HG03139 (cell line): ENCODE measurements around the gene RNF166.

ENCODE experiments used
- ATAC-seq: cut with Tn5 transposase; IDR thresholded peaks from one replicate; pipeline ENCODE4 v1.9.1; 2021; ENCODE audit not compliant: unreplicated experiment

RNF166 gene

DNA sequence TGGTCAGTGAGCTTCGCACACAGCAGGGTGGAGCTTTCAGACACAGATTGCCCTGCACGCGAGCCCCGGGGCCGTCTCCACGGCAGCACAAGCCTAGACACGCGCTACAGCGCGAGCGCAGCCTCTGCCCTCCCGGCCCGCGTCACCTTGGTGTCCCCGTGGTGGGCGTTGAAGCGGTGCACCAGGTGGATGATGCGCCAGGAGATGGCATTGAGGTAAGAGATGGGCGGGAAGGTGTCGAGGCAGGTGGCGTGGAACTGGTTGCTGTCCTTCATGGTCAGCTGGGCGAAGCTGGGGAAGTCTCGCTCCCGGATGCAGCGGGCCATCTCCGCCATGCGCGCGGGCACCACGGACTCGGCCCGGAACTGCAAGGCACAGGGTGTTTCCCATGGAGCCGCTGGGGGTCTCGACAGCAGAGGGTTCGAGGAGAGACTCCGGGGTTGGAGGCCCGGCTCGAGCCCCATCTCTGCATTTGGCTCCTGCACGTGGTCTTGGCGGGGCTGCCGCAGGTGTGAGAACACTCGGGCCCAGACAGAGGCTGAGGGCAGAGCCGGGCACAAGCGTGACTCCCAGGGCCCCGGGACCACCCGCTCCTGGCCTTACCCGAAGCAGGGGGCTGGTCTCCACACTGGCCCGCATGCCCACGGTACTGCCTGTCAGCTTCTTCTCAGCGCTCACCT, 51.0 kb downstream of the RNF166 start:
- ATAC-seq = no peak

DNA sequence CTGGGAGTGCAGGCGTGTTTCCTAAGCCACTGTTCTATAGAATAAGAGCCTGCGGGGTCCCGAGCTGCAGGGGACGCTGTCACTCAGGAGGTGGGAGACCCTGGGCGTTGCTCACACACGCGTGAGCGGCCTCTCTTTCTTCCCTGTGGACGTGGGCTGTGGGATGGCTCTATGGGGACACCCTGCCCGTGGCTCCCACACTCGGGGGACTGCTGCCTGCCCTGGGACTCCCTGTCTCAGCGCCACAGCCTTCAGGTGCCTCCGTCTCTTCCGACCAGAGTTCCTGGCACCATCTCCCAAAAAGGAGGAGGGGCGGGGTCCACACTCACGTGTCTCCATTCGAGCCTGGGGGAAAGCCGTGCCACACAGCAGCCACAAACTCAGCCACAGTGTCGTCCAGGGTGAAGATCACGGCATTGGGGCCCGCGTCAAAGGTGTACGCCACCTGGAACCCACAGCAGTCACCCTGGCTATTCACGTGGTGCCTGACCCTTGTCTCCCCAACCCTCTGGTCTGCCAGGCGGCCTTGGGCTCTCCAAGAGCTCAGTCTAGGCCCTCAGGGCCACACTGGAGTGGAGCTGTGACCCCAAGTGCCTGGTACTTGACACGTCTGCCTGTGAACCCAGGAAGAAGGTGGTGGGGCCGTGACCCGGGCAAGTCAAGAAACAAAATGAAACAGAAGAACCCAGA, 51.7 kb downstream of the RNF166 start:
- no peak for ATAC-seq

DNA sequence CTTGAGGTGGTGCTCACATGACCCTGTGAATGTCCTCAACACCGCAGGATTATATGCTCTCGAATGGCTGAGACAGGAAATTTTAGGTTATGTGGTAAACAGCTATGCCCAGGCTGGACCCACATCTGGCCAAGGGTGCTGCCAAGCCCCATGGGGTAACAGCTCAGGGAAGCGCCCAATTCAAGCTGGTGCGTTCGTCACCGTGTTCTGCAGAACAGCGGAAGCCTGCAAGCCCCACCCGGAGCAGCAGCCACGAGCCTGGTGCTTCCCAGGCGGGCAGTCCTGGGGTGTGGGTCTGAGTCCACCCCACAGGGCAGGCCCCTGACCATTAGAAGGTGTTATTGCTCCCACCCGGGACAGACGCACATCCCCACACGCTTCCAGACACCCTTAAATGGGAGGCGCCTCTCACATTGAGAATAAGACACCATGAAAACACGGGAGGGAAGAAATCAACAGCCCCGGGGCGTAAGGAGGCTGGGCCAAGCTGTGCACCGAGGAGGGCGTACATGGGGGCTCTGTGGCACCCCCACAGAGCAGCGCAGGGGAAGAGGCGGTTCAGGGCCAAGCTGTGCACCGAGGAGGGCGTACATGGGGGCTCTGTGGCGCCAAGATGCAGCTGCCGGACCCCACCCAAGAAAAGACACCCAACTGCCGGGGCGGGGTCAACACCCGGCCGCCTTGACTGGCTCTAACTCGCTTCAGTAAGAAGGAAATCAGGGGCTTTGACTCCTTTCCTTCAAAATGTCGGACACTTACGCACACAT, 52.4 kb downstream of the RNF166 start:
- ATAC-seq = no peak

DNA sequence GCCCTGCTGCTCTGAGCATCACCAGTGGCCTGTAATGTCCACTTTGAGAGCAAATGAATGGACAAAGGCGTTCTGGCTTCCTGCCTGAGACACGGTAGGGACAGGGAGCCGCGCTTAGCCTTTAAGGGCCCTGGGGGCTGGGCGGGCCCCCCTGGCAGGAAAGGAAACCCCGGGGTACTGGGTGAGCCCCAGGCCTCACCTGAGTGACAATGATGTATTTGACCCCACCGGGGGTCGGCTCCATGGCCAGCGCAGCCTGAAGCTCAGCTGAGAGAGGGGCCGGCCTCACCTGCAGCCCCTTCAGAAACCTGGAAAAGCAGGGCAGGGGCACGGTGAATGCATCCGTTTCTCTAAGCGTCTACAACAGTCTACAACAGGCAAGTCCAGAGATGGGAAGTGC, 53.1 kb downstream of the RNF166 start:
- no peak for ATAC-seq

DNA sequence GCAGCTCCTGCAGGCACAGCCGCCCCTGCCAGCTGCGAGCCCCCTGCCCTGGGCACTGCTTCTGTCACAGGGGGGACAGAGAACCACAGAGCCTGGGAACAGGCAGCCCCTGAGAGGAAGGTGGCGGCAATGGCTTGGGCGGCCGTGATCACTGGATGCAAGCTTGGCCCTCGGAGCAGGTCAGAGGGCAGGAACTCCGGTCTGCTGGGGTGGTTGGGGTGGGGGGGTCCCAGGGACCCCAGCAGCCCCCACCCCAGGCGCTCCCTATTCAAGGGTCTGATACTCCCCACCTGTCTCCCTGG, 53.5 kb downstream of the RNF166 start:
- no peak for ATAC-seq

DNA sequence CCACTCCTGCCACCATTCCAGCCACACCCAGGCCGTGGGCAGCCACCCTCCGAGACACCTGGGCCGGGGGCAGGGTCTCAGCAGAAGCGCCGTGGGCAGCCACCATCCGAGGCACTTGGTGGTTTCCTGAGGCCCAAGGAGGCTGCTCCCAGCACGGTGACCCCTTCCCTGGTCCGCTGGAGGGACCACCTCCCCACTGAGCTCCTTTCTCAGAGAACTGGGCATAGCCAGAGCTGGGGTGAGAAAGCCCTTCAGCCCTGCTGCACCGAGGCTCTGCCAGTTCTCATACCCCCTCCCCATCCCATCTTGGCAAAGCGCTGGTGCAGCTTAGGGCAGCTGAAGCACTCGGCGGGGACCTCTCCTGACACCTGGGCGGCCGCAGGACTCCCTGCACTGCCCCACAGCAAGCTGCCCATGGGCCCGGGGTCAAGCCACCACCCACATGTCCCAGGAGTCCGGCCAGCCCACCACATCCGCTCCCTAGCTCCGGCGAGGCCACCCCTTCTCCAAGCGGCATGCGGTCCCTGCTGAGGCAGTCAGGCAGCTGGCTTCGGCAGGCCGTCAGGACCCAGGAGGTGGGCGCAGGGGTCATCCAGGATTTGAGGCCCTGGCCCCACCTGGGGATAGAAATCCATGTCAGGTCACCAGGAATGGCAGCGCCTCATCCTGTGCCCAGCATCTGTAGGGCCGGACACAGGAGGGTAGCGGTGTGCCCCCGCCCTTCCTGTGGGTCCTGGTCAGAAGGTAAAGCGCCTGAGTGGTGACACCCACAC, 54.0 kb downstream of the RNF166 start:
- no peak for ATAC-seq

DNA sequence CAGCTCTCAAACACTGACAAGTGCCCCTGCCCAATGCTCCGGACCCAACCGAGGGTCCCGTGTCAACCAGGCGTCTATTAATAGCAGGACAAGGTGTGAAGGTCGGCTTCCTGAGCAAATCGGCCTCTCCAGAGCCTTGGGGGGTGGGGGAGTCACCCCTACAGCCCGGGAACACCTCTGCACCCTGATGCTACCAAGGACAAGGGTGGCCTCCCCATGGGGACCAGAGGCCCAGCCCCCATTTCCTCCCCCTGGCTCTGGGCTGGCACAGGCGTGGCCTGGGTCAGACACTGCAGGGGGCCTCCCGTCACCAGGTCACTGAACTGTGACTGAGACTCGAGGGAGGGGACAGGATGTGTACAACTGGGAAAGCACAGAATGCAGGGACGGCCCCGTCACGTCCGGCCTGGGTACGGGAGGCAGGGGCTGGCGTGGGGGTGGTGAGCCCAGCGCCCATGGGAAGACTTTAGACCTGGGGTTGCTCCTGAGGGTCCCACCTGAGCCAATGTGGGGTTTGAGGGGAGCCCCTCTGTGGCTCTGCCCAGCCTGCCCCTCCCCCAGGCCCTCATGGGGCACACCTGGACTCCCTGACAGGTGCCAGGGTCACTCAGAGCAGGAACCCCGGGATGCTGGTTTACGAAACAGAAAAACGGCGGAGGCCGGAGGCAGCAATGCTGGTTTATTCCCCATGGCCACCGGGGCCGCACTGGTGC, 54.8 kb downstream of the RNF166 start:
- peak; percentile 67 for ATAC-seq

DNA sequence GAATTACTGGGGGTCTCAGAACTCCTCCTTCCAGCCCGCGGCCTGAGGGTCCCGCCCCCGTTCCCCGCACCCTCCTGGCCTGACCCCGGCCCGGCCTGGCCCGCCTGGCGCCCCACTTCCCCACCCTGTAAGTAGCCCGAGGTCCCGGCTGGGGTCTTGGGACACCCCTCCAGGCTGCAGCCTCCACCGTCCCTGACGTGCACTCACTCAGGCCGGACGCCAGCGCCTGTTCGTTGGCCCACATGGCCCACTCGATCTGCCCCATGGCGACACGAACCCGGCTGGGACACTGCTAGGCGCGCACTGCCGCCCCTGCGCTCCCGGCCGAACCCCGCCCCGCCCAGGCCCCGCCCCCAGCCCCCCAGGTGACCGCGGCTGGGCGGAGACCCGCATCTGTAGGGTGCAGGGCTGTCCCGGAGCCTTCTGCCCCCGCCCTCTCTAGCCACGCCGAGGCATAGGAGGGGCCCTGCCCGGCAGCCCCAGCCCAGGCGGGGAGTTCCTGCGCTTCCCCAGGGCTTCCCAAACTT, 55.4 kb downstream of the RNF166 start, which contains the start of gene CYBA:
Gene CYBA (minus strand): TSS at position 305 of the 527 bp plus-strand sequence. CDS start 40 bp downstream, at position 265.
- ATAC-seq = peak; percentile 56

DNA sequence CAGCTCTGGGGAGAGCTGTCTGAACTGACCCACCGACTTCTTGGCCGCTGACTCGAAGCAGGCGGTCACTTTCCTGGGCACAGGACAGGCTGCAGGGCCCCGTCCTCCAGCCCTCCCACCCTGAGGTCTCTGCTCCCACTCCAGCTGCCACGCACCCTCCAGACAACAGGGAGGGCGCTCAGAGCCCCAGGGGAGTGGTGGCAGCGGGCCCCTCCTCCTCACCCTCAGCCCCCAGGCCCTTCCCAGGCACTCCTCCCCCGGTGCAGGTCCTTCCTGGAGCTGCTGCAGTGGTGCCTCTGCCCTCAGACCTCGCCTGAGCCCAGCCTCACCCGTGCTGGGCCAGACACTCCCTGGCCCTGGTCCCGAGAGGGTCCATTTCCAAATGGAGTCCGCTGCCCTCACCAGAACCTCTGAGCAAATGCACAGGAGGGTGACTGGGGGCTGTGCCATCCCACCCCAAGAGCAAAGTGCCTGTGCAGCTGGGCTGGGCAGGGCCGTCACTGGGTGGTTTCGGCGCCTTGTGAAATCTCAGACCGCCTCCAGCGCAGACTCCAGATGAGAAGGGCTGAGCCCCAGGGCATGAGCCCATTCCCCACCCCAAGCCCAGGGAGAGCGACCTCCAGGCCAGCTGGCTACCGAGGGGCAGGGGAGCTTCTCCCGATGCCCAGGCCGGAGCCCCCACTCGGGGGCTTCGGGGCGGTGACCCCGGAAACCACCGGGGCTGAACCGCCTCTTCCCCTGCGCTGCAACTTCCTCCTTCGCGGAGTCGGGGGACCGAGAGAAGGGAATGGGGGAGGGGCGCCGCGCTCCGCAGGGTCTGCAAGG, 56.1 kb downstream of the RNF166 start:
- ATAC-seq = peak; percentile 2

DNA sequence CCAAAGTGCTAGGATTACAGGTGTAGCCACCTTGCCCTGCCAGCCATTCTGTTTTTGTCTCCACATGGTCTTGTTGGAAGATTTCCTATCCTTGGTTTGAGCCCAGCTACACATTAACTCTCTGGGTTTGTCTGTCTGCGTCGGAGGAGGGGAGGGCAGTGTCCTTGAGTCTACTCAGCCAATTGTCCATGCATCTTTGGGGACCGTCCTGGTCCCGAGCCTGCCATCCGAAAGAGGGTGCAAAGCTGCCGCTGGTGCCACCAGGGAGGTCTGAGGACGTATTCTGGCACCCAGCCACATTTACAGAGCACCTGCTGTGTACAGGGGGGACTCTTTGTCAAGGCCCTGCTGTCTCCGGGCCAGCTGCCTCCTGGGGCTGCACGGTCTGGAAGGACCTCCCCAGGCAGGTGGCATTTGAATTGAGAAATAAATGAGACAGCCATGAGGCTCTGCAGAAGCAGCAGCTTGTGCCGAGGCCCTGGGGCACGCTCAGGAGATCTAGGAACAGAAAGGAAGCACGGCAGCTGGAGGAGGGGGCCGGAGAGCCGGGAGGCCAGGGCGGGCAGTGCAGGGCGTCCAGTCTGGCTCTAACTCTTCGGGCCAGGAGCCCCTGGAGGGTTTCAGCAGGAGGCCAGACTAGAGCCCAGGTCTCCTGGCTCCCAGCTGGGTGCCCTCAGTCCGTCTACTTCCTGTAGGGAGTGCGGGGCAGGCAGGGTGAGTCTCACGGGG, 56.8 kb downstream of the RNF166 start:
- no peak for ATAC-seq

DNA sequence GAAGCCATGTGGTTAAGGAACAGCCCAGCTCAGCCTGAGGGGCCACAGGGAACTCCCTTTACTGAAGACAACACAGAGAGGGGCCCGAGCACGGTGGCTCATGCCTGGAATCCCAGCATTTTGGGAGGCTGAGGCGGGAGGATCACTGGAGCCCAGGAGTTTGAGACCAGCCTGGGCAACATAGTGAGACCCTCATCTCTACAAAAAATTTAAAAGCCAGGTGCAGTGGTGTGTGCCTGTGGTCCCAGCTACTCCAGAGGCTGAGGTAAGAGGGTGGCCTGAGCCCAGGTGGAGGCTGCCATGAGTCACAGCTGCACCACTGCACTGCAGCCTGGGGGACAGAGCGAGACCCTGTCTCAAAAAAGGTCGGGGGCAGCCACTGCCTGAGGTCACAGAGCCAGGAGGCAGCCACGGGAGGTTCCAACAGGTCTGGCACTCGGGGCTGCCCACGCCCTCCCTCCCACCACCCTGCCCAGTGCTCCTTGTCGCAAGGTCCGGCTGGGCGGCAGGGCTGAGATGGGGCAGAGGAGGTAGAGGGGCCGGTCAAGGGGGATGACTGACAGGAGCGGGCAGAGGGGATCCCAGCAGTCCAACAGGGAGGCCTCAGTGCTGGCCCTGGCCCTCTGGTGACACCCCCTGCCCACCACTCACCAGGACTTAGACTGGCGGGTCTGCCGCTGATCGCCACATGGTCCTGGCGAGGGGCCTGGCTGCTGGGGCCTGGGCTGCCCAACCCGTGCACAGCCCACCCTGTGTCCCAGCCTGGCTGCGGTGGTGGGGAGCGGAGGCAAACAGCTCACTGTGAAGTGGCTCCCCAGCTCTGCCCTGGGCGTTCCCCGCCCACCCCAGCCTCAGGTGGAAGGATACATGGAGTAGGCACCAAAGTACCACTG, 58.8 kb downstream of the RNF166 start:
- no peak for ATAC-seq
